H1 (cell line): ENCODE data around the gene LAIR1.
A peak's percentile ranks its signal among the peaks of the same experiment; 100 is the strongest.

ENCODE experiments used
- CHD2 ChIP-seq: IDR thresholded peaks from 2 replicates; pipeline ENCODE4 v1.6.1; 2012; ENCODE audit warnings: low read length, improper control_type of control experiment
- EP300 ChIP-seq, 2 experiments: IDR thresholded peaks; 1 replicate in 1 of 2; 2 replicates in 1 of 2; pipeline ENCODE4 v1.6.1; 2011 to 2012; ENCODE audit warnings: low read depth in 2 of 2, low read length in 2 of 2, mild to moderate bottlenecking in 2 of 2, borderline replicate concordance in 1 of 2, inconsistent platforms in 1 of 2, moderate library complexity in 1 of 2
- EZH2 ChIP-seq: fragments of 200-600 bp; sonication (generic); IDR thresholded peaks from 2 replicates; pipeline ENCODE4 v1.7.1; 2012; ENCODE audit warnings: low read depth, mild to moderate bottlenecking, moderate library complexity, low read length, inconsistent platforms; ENCODE audit not compliant: severe bottlenecking
- KDM1A ChIP-seq: fragments of 200-600, 300-600 bp; sonication (generic); IDR thresholded peaks from 2 replicates; pipeline ENCODE4 v1.7.1; 2016; ENCODE audit warnings: mild to moderate bottlenecking, low read length, borderline replicate concordance
- NRF1 ChIP-seq: IDR thresholded peaks from 2 replicates; pipeline ENCODE4 v1.6.1; 2011; ENCODE audit warnings: mild to moderate bottlenecking, low read depth, low read length, improper control_type of control experiment
- POLR2A ChIP-seq, 2 experiments: IDR thresholded peaks; 1 replicate in 1 of 2; 2 replicates in 1 of 2; pipeline ENCODE4 v1.6.1; 2011; ENCODE audit warnings: low read depth in 2 of 2, low read length in 2 of 2, mild to moderate bottlenecking in 2 of 2; ENCODE audit errors: control extremely low read depth in 1 of 2
- POLR2AphosphoS5 ChIP-seq: IDR thresholded peaks from 2 replicates; pipeline ENCODE4 v1.6.1; 2011; ENCODE audit warnings: low read depth, low read length
- SIN3A ChIP-seq, 2 experiments: IDR thresholded peaks in 1 of 2; conservative IDR thresholded peaks in 1 of 2; 2 replicates each; pipeline ENCODE4 v1.6.1; 2011 to 2012; ENCODE audit warnings: low read length in 2 of 2, improper control_type of control experiment in 1 of 2, low read depth in 1 of 2, mild to moderate bottlenecking in 1 of 2
- SUZ12 ChIP-seq: fragments of 200-600 bp; sonication (generic); IDR thresholded peaks from 2 replicates; pipeline ENCODE4 v1.6.1; 2012; ENCODE audit warnings: mild to moderate bottlenecking, inconsistent platforms, low read length, moderate library complexity, mixed read lengths
- ZNF274 ChIP-seq: IDR thresholded peaks from 2 replicates; pipeline ENCODE4 v1.7.0; 2012; ENCODE audit warnings: low read length, borderline replicate concordance; ENCODE audit errors: extremely low read depth
- TF ChIP-seq, protein P1 (sequence below), 3 experiments: IDR thresholded peaks; 1 replicate in 2 of 3; 2 replicates in 1 of 3; pipeline versions ENCODE4 v1.5.1 to v1.6.1; 2011; ENCODE audit warnings: low read length in 3 of 3, mild to moderate bottlenecking in 3 of 3, inconsistent platforms in 2 of 3, low read depth in 1 of 3, moderate library complexity in 1 of 3; ENCODE audit not compliant: insufficient read depth in 1 of 3; ENCODE audit errors: control extremely low read depth in 1 of 3
- TF ChIP-seq, protein P2 (sequence below): IDR thresholded peaks from 2 replicates; pipeline ENCODE4 v1.6.1; 2012; ENCODE audit warnings: inconsistent platforms

DNA sequence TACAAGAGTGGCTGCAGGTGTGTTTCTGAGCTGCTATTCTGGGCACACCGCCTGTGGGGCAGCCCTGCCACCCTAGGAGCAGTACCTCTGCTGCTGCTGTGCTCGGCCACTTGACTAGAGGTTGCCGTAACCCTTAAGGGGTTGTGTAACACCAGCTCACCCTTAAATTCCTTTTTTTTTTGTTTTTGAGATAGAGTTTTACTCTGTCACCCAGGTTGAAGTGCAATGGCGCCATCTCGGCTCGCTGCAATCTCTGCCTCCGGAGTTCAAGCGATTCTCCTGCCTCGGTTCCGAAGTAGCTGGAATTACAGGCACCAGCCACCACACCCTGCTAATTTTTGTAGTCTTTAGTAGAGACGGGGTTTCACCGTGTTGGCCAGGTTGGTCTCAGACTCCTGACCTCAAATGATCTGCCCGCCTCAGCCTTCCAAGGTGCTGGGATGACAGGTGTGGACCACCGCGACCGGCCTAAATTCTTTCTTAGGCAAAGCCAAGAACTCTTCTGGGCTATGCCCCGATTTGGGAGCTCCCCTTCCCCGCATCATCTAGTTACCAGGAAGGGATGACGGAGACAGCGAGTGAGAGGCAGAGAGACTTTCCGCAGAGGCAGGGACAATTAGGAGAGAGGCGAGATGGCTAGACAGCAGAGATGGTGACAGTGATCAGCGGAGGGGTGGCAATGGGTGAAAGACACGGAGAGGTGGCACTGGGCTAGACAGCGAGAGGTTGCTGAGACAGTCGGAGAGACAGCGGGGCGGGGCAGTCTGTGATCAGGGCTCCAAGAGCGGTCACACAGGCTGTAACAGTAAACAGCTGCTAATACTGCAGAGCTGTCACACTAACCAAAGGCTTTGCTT is 47.4 kb downstream of the LAIR1 start:
- TF ChIP-seq EP300 (IDR thresholded peaks at IDR 0.05; ENCODE audit: borderline replicate concordance in 1 of 2, low read depth in 2 of 2, low read length in 2 of 2) (no peak), NRF1 (no peak), POLR2A (IDR thresholded peaks at IDR 0.05; ENCODE audit: control extremely low read depth in 1 of 2, low read depth in 2 of 2, low read length in 2 of 2) (peak in 1 of 2 experiments; percentile 49; a peak in 2 of 3 replicates), SUZ12 (no peak), KDM1A (no peak), EZH2 (no peak), POLR2AphosphoS5 (no peak; the same call in 1 of the 2 replicates), SIN3A (conservative IDR thresholded peaks at IDR 0.05 in 1 of 2, IDR thresholded peaks at IDR 0.05 in 1 of 2; ENCODE audit: low read depth in 1 of 2, low read length in 2 of 2) (no peak), ZNF274 (no peak), CHD2 (no peak)
- TF ChIP-seq, protein P1, sequence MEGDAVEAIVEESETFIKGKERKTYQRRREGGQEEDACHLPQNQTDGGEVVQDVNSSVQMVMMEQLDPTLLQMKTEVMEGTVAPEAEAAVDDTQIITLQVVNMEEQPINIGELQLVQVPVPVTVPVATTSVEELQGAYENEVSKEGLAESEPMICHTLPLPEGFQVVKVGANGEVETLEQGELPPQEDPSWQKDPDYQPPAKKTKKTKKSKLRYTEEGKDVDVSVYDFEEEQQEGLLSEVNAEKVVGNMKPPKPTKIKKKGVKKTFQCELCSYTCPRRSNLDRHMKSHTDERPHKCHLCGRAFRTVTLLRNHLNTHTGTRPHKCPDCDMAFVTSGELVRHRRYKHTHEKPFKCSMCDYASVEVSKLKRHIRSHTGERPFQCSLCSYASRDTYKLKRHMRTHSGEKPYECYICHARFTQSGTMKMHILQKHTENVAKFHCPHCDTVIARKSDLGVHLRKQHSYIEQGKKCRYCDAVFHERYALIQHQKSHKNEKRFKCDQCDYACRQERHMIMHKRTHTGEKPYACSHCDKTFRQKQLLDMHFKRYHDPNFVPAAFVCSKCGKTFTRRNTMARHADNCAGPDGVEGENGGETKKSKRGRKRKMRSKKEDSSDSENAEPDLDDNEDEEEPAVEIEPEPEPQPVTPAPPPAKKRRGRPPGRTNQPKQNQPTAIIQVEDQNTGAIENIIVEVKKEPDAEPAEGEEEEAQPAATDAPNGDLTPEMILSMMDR (IDR thresholded peaks at IDR 0.05; ENCODE audit: control extremely low read depth in 1 of 3, insufficient read depth in 1 of 3, low read depth in 1 of 3, low read length in 3 of 3), result no peak
- TF ChIP-seq, protein P2, sequence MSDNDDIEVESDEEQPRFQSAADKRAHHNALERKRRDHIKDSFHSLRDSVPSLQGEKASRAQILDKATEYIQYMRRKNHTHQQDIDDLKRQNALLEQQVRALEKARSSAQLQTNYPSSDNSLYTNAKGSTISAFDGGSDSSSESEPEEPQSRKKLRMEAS, result no peak
